HCT116 (cell line): ENCODE measurements around the gene KRTAP12-3. TPM values are rescaled to one million over a fixed set of nuclear protein-coding genes. Genes with fewer than 3 reads are reported as not detected.

Experiments used
- ATAC-seq: fragments of 200-7000 bp; cut with Tn5 transposase; 2 replicates; pipeline ENCODE4 v1.9.1; 2020; ENCODE audit warnings: mild to moderate bottlenecking, moderate library complexity
- BruUV-seq: library from RNA; stranded (reverse); fragments of 400-500 nt; replicated peaks from 2 replicates; lab custom pipeline; 2021; lab: Mats Ljungman, UMichigan
- CTCF ChIA-PET: fragments of 300-600 bp; sonication (Branson Sonifier 250); formaldehyde crosslinking; loops from one replicate; lab custom pipeline; 2021; ENCODE audit warnings: antibody characterized with exemption; lab: Charles Lee
- POLR2A ChIA-PET: fragments of 300-600, 350-600 bp; sonication (Branson Sonifier 250); formaldehyde crosslinking; loops from one replicate; lab custom pipeline; 2021; ENCODE audit warnings: antibody characterized with exemption; lab: Charles Lee
- RAD21 ChIA-PET, 2 experiments: fragments of 300-600 bp; sonication (Branson Sonifier 250); formaldehyde crosslinking; loops; one replicate each; lab custom pipeline; 2023; ENCODE audit warnings: low total read pairs in 2 of 2; ENCODE audit not compliant: uncharacterized antibody in 2 of 2, unreplicated experiment in 2 of 2, low non-redundant PET in 1 of 2; lab: Charles Lee
- DNase-seq: peaks from one replicate; pipeline ENCODE4 v3.0.0-alpha.2; 2010; ENCODE audit warnings: low read depth, low spot score
- H2AFZ ChIP-seq: fragments of 200-600 bp; shearing (Covaris generic), sonication (generic); 2 replicates; pipeline ENCODE4 v1.6.1; 2017; ENCODE audit warnings: low read depth, mixed run types, mixed read lengths, antibody characterized with exemption, low read length; ENCODE audit not compliant: poor library complexity, severe bottlenecking
- H3K27ac ChIP-seq: 2 replicates; pipeline ENCODE4 v1.5.1; 2012; ENCODE audit warnings: low read depth, low read length
- H3K27me3 ChIP-seq: fragments of 200-600 bp; sonication (generic); 2 replicates; pipeline ENCODE4 v1.6.1; 2016; ENCODE audit warnings: mixed run types, low read length, mixed read lengths; ENCODE audit not compliant: insufficient read depth
- H3K36me3 ChIP-seq, 2 experiments: fragments of 200-500 bp in 1 of 2; fragments of 200-600 bp in 1 of 2; sonication (Bioruptor generic) in 1 of 2; sonication (generic) in 1 of 2; 2 replicates each; pipeline versions ENCODE4 v1.5.1 to v1.6.1; 2014 to 2016; ENCODE audit warnings: low read length in 2 of 2, inconsistent platforms in 1 of 2, mixed read lengths in 1 of 2, mixed run types in 1 of 2; ENCODE audit not compliant: insufficient read depth in 2 of 2, control insufficient read depth in 1 of 2
- H3K4me1 ChIP-seq, 2 experiments: fragments of 200-600 bp in 1 of 2; sonication (generic) in 1 of 2; 2 replicates each; pipeline versions ENCODE4 v1.5.1 to v1.6.1; 2012 to 2017; ENCODE audit warnings: low read length in 2 of 2, inconsistent platforms in 1 of 2, mild to moderate bottlenecking in 1 of 2, mixed read lengths in 1 of 2, mixed run types in 1 of 2, moderate library complexity in 1 of 2; ENCODE audit not compliant: insufficient read depth in 2 of 2, control insufficient read depth in 1 of 2
- H3K4me2 ChIP-seq: fragments of 200-600 bp; sonication (generic); 2 replicates; pipeline ENCODE4 v1.6.1; 2017; ENCODE audit warnings: mixed run types, low read length, mixed read lengths
- H3K4me3 ChIP-seq, 2 experiments: fragments of 200-600 bp in 1 of 2; sonication (generic) in 1 of 2; replicated peaks in 1 of 2; 2 replicates each; pipeline ENCODE4 v1.5.1; 2011 to 2016; ENCODE audit warnings: low read length in 2 of 2, control low read depth in 1 of 2, low read depth in 1 of 2, mild to moderate bottlenecking in 1 of 2, mixed read lengths in 1 of 2, mixed run types in 1 of 2
- H3K79me2 ChIP-seq: fragments of 200-600 bp; sonication (generic); 2 replicates; pipeline ENCODE4 v1.6.1; 2017; ENCODE audit warnings: mild to moderate bottlenecking, mixed run types, low read length, moderate library complexity, mixed read lengths; ENCODE audit not compliant: insufficient read depth
- H3K9ac ChIP-seq: fragments of 200-600 bp; sonication (generic); 2 replicates; pipeline ENCODE4 v1.6.1; 2016; ENCODE audit warnings: low read length, mixed read lengths
- H3K9me2 ChIP-seq: fragments of 200-600 bp; sonication (generic), shearing (Covaris generic); 2 replicates; pipeline ENCODE4 v1.6.1; 2017; ENCODE audit warnings: mixed run types, mild to moderate bottlenecking, moderate library complexity; ENCODE audit not compliant: insufficient read depth
- H3K9me3 ChIP-seq, 2 experiments: fragments of 200-500 bp in 1 of 2; fragments of 200-600 bp in 1 of 2; sonication (Bioruptor generic) in 1 of 2; sonication (generic) in 1 of 2; 2 replicates each; pipeline ENCODE4 v1.6.1; 2014 to 2017; ENCODE audit warnings: low read length in 2 of 2, mixed read lengths in 2 of 2, inconsistent platforms in 1 of 2, low read depth in 1 of 2, mild to moderate bottlenecking in 1 of 2, mixed run types in 1 of 2, moderate library complexity in 1 of 2; ENCODE audit not compliant: control insufficient read depth in 1 of 2, insufficient read depth in 1 of 2
- H4K20me1 ChIP-seq: fragments of 200-600 bp; sonication (generic), shearing (Covaris generic); 2 replicates; pipeline ENCODE4 v1.6.1; 2017; ENCODE audit warnings: mixed run types, mild to moderate bottlenecking, moderate library complexity; ENCODE audit not compliant: insufficient read depth
- CTCF ChIP-seq, 3 experiments: fragments of 200-600 bp in 1 of 3; sonication (generic) in 1 of 3; IDR thresholded peaks in 2 of 3; conservative IDR thresholded peaks in 1 of 3; 2 replicates each; pipeline ENCODE4 v1.5.1; 2012 to 2017; ENCODE audit warnings: low read depth in 2 of 3, low read length in 2 of 3, antibody characterized with exemption in 1 of 3, borderline replicate concordance in 1 of 3, control low read depth in 1 of 3, mild to moderate bottlenecking in 1 of 3, mixed read lengths in 1 of 3, mixed run types in 1 of 3, moderate library complexity in 1 of 3; ENCODE audit not compliant: insufficient read depth in 1 of 3
- EGR1 ChIP-seq: IDR thresholded peaks from 2 replicates; pipeline ENCODE4 v1.6.1; 2012; ENCODE audit warnings: low read depth
- ELF1 ChIP-seq: IDR thresholded peaks from 2 replicates; pipeline ENCODE4 v1.6.1; 2012; ENCODE audit warnings: low read depth, borderline replicate concordance
- EZH2 ChIP-seq: fragments of 200-600 bp; sonication (generic); IDR thresholded peaks from 2 replicates; pipeline ENCODE4 v1.6.1; 2017; ENCODE audit warnings: antibody characterized with exemption, mixed run types
- EZH2phosphoT487 ChIP-seq: fragments of 200-600 bp; IDR thresholded peaks from 2 replicates; pipeline ENCODE4 v1.6.1; 2018; ENCODE audit warnings: antibody characterized with exemption, borderline replicate concordance
- FOSL1 ChIP-seq: IDR thresholded peaks from 2 replicates; pipeline ENCODE4 v1.6.1; 2012; ENCODE audit warnings: low read depth
- JUND ChIP-seq: IDR thresholded peaks from 2 replicates; pipeline ENCODE4 v1.6.1; 2012
- MAX ChIP-seq: IDR thresholded peaks from 2 replicates; pipeline ENCODE4 v1.6.1; 2012
- POLR2AphosphoS5 ChIP-seq: IDR thresholded peaks from 2 replicates; pipeline ENCODE4 v1.6.1; 2011; ENCODE audit warnings: mild to moderate bottlenecking, low read depth, low read length, moderate library complexity
- RAD21 ChIP-seq: IDR thresholded peaks from 2 replicates; pipeline ENCODE4 v1.6.1; 2012; ENCODE audit warnings: low read depth, mild to moderate bottlenecking
- SIN3A ChIP-seq: IDR thresholded peaks from 2 replicates; pipeline ENCODE4 v1.6.1; 2012; ENCODE audit warnings: low read depth
- SP1 ChIP-seq: IDR thresholded peaks from 2 replicates; pipeline ENCODE4 v1.6.1; 2012; ENCODE audit warnings: low read depth
- SRF ChIP-seq: IDR thresholded peaks from 2 replicates; pipeline ENCODE4 v1.6.1; 2012; ENCODE audit warnings: low read depth
- TCF7L2 ChIP-seq: IDR thresholded peaks from 2 replicates; pipeline ENCODE4 v1.7.0; 2011; ENCODE audit warnings: borderline replicate concordance, inconsistent platforms; ENCODE audit not compliant: insufficient read depth, insufficient read length; ENCODE audit errors: extremely low read depth
- ZBTB33 ChIP-seq: IDR thresholded peaks from 2 replicates; pipeline ENCODE4 v1.6.1; 2011; ENCODE audit warnings: mild to moderate bottlenecking, low read length, moderate library complexity; ENCODE audit not compliant: insufficient replicate concordance; ENCODE audit errors: extremely low read depth
- ZFX ChIP-seq: fragments of 450-650 bp; IDR thresholded peaks from 2 replicates; pipeline ENCODE4 v1.6.1; 2017
- ZNF274 ChIP-seq: fragments of 200-500 bp; sonication (Bioruptor generic); IDR thresholded peaks from 2 replicates; pipeline ENCODE4 v1.6.1; 2014; ENCODE audit warnings: mild to moderate bottlenecking, low read depth, low read length, inconsistent platforms
- intact Hi-C: fragments of 100-400 bp; cut with micrococcal nuclease; formaldehyde crosslinking; loops from 2 replicates; pipeline ENCODE4 v1.10.0; 2022
- total RNA-seq: library from RNA; stranded (reverse); gene quantifications from one replicate; pipeline ENCODE4 v1.2.1, GENCODE V29; 2021; ENCODE audit not compliant: unreplicated experiment

Gene KRTAP12-3
- total RNA-seq, 1 experiment from 2014 or later = not detected

GRCh38 chr21:44684077-44684476 lies 26.3 kb downstream of the KRTAP12-3 start:
- CTCF ChIA-PET = no interaction called here

More at GRCh38 chr21:44684077-44684476, 26.3 kb downstream of the KRTAP12-3 start:
- ChIA-PET POLR2A (no interaction called here), RAD21 (no interaction called here)
- Histone ChIP-seq H3K9me3 (no peaks in the 10 kb centered on the region), H3K27me3 (0 out of 2 replicates have a peak, but pooled peaks cover 3% of the 10 kb centered on the region), H3K27ac (no peak overlapping the region), H4K20me1 (no peaks in the 10 kb centered on the region), H3K9me2 (no peaks in the 10 kb centered on the region), H3K4me1 (no peaks in the 10 kb centered on the region), H3K79me2 (no peaks in the 10 kb centered on the region), H3K36me3 (no peaks in the 10 kb centered on the region), H3K4me2 (no peak overlapping the region), H3K9ac (no peak overlapping the region), H2AFZ (no peak overlapping the region), H3K4me3 (no peak overlapping the region)
- intact Hi-C loops = no loop called here
- no peak for TF ChIP-seq RAD21
- TF ChIP-seq MAX = no peak
- TF ChIP-seq EZH2phosphoT487 = no peak
- no peak for TF ChIP-seq ZFX
- TF ChIP-seq JUND = no peak
- no peak for TF ChIP-seq EZH2
- TF ChIP-seq POLR2AphosphoS5 = no peak
- TF ChIP-seq ELF1 = no peak
- TF ChIP-seq EGR1 = no peak
- TF ChIP-seq TCF7L2 = no peak
- no peak for TF ChIP-seq SP1
- TF ChIP-seq ZNF274 = no peak
- TF ChIP-seq ZBTB33 = no peak
- no peak for TF ChIP-seq SRF
- no peak for TF ChIP-seq CTCF (IDR thresholded peaks at IDR 0.05 in 2 of 3, conservative IDR thresholded peaks at IDR 0.05 in 1 of 3; ENCODE audit: borderline replicate concordance in 1 of 3, insufficient read depth in 1 of 3, low read depth in 2 of 3, low read length in 2 of 3)
- no peak for TF ChIP-seq SIN3A
- no peak for TF ChIP-seq FOSL1
- no peak for DNase-seq
- no TSS peak for BruUV-seq
- ATAC-seq = no peak
